B cell (primary cell): ENCODE results near the gene NELL1. TPM values are rescaled to one million over a fixed set of nuclear protein-coding genes. Genes with fewer than 3 reads are reported as not detected.

ENCODE experiments used
- ATAC-seq: fragments of 200-7000 bp; cut with Tn5 transposase; one replicate; pipeline ENCODE4 v1.10.0; 2021; ENCODE audit warnings: low read depth, mild to moderate bottlenecking, moderate number of reproducible peaks, moderate library complexity
- CTCF ChIA-PET: fragments of 350-600 bp; sonication (Branson Sonifier 250); formaldehyde crosslinking; loops from one replicate; lab custom pipeline; 2021; ENCODE audit warnings: antibody characterized with exemption, inconsistent platforms; lab: Charles Lee
- POLR2A ChIA-PET: fragments of 350-600 bp; sonication (Branson Sonifier 250); formaldehyde crosslinking; loops from one replicate; lab custom pipeline; 2021; ENCODE audit warnings: antibody characterized with exemption; lab: Charles Lee
- DNase-seq: peaks from one replicate; pipeline ENCODE4 v3.0.0; 2013
- H2AFZ ChIP-seq: 2 replicates; pipeline ENCODE4 v1.6.1; 2012; ENCODE audit warnings: mild to moderate bottlenecking, low read depth, low read length; ENCODE audit not compliant: insufficient read depth, poor library complexity, severe bottlenecking
- H3K27ac ChIP-seq, 2 donors: 1 replicate in 1 of 2; 2 replicates in 1 of 2; pipeline ENCODE4 v1.5.1; 2012 to 2013; ENCODE audit warnings: low read length in 2 of 2, mild to moderate bottlenecking in 2 of 2, moderate library complexity in 1 of 2
- H3K27me3 ChIP-seq, 4 experiments: fragments of 200-600 bp in 1 of 4; sonication (generic) in 1 of 4; replicated peaks in 1 of 4; 1 replicate in 2 of 4; 2 replicates in 2 of 4; pipeline versions ENCODE4 v1.6.1 to v1.7.0; 2013 to 2016; ENCODE audit warnings: low read length in 3 of 4, mild to moderate bottlenecking in 2 of 4, mixed read lengths in 1 of 4, moderate library complexity in 1 of 4; ENCODE audit not compliant: insufficient read depth in 4 of 4, control insufficient read depth in 3 of 4; ENCODE audit errors: control extremely low read depth in 1 of 4
- H3K36me3 ChIP-seq, 2 experiments: replicated peaks in 1 of 2; 1 replicate in 1 of 2; 2 replicates in 1 of 2; pipeline versions ENCODE4 v1.6.1 to v1.7.1; 2013; ENCODE audit warnings: low read length in 1 of 2; ENCODE audit not compliant: insufficient read depth in 2 of 2, control insufficient read depth in 1 of 2; ENCODE audit errors: control extremely low read depth in 1 of 2, extremely low read depth in 1 of 2
- H3K4me1 ChIP-seq, 2 donors: fragments of 200-600 bp in 1 of 2; sonication (generic) in 1 of 2; 1 replicate in 1 of 2; 2 replicates in 1 of 2; pipeline versions ENCODE4 v1.5.1 to v1.6.1; 2013 to 2017; ENCODE audit warnings: low read length in 2 of 2; ENCODE audit not compliant: control insufficient read depth in 2 of 2, insufficient read depth in 2 of 2
- H3K4me2 ChIP-seq: replicated peaks from 2 replicates; pipeline ENCODE3; 2012; ENCODE audit warnings: mild to moderate bottlenecking, low read depth, low read length; ENCODE audit not compliant: poor library complexity, severe bottlenecking
- H3K4me3 ChIP-seq, 5 experiments: fragments of 200-600 bp in 1 of 5; sonication (generic) in 1 of 5; 1 replicate in 3 of 5; 2 replicates in 2 of 5; pipeline versions ENCODE4 v1.5.1 to v1.7.0; 2011 to 2016; ENCODE audit warnings: low read length in 4 of 5, mild to moderate bottlenecking in 4 of 5, low read depth in 2 of 5, control low read depth in 1 of 5, moderate library complexity in 1 of 5; ENCODE audit not compliant: insufficient read depth in 1 of 5; ENCODE audit errors: control extremely low read depth in 1 of 5, extremely low read depth in 1 of 5
- H3K79me2 ChIP-seq: fragments of 200-600 bp; sonication (generic); one replicate; pipeline ENCODE4 v1.6.0; 2016; ENCODE audit warnings: low read length; ENCODE audit not compliant: control insufficient read depth, insufficient read depth
- H3K9ac ChIP-seq: fragments of 200-600 bp; sonication (generic); 2 replicates; pipeline ENCODE4 v1.6.1; 2017; ENCODE audit warnings: mild to moderate bottlenecking, low read length, moderate library complexity
- H3K9me3 ChIP-seq, 3 donors: one replicate each; pipeline versions ENCODE4 v1.6.1 to v1.7.1; 2013; ENCODE audit warnings: low read length in 2 of 3; ENCODE audit not compliant: control insufficient read depth in 2 of 3, insufficient read depth in 1 of 3; ENCODE audit errors: control extremely low read depth in 1 of 3
- H4K20me1 ChIP-seq: 2 replicates; pipeline ENCODE4 v1.6.0; 2012; ENCODE audit warnings: mild to moderate bottlenecking, low read length; ENCODE audit not compliant: insufficient read depth, control insufficient read depth, poor library complexity, severe bottlenecking
- H3K27ac Mint-ChIP-seq: one replicate; pipeline ENCODE4 v1.8.0; 2021; ENCODE audit warnings: mixed read lengths
- H3K27me3 Mint-ChIP-seq: one replicate; pipeline ENCODE4 v1.8.0; 2021; ENCODE audit warnings: mixed read lengths
- H3K4me1 Mint-ChIP-seq: one replicate; pipeline ENCODE4 v1.8.0; 2021; ENCODE audit warnings: mixed read lengths
- H3K4me3 Mint-ChIP-seq: one replicate; pipeline ENCODE4 v1.8.0; 2021; ENCODE audit warnings: mixed read lengths
- H3K9me3 Mint-ChIP-seq: one replicate; pipeline ENCODE4 v1.8.0; 2022; ENCODE audit warnings: mixed read lengths; ENCODE audit not compliant: insufficient read depth
- EZH2 ChIP-seq: IDR thresholded peaks from 2 replicates; pipeline ENCODE4 v1.6.1; 2012; ENCODE audit warnings: borderline replicate concordance, low read depth, mild to moderate bottlenecking, moderate library complexity, low read length; ENCODE audit not compliant: insufficient read depth, poor library complexity, severe bottlenecking
- WGBS: methylation state at CpG from one replicate; pipeline ENCODE4 v1.1.5; 2013; ENCODE audit warnings: missing lambda C conversion rate; ENCODE audit not compliant: insufficient coverage; 5-methylcytosine and 5-hydroxymethylcytosine counted together
- intact Hi-C: fragments of 100-400 bp; cut with micrococcal nuclease; formaldehyde crosslinking; loops from one replicate; pipeline ENCODE4 v1.10.0; 2022
- polyA plus RNA-seq: library from polyadenylated mRNA; depleted of rRNA; stranded (reverse); fragments of >200 nt; gene quantifications from 2 replicates; pipeline ENCODE4 v1.2.3, GENCODE V29; 2012
- total RNA-seq, 2 donors: library from RNA; stranded (reverse); fragments of 120-200 nt in 1 of 2; gene quantifications; 1 replicate in 1 of 2; 2 replicates in 1 of 2; pipeline versions ENCODE4 v1.2.3 to v1.2.4, GENCODE V29; 2013 to 2022
- TF ChIP-seq, protein P1 (sequence below): fragments of 200-600 bp; IDR thresholded peaks from one replicate; pipeline ENCODE4 v1.8.0; 2022; ENCODE audit warnings: antibody characterized with exemption, mild to moderate bottlenecking

Gene NELL1
- total and polyA plus RNA-seq, 2 donors (not counting 1 experiment from before 2014, with no cell fraction given): not detected

GRCh38 chr11:21421711-21422329 is 752.4 kb downstream of the NELL1 start:
- Mint-ChIP-seq H3K4me1 (no peaks in the 10 kb centered on the region), H3K4me3 (no peak overlapping the region), H3K9me3 (peaks cover 4% of the 10 kb centered on the region), H3K27me3 (no peaks in the 10 kb centered on the region), H3K27ac (no peak overlapping the region)
- Histone ChIP-seq H3K27ac (no peak overlapping the region), H4K20me1 (no peaks in the 10 kb centered on the region), H3K4me1 (no peaks in the 10 kb centered on the region), H2AFZ (no peak overlapping the region), H3K9ac (no peak overlapping the region), H3K4me2 (no peak overlapping the region), H3K27me3 (no peaks in the 10 kb centered on the region), H3K9me3 (no peaks in the 10 kb centered on the region), H3K36me3 (no peaks in the 10 kb centered on the region), H3K79me2 (no peaks in the 10 kb centered on the region), H3K4me3 (no peak overlapping the region)
- TF ChIP-seq EZH2: no peak
- TF ChIP-seq, protein P1, sequence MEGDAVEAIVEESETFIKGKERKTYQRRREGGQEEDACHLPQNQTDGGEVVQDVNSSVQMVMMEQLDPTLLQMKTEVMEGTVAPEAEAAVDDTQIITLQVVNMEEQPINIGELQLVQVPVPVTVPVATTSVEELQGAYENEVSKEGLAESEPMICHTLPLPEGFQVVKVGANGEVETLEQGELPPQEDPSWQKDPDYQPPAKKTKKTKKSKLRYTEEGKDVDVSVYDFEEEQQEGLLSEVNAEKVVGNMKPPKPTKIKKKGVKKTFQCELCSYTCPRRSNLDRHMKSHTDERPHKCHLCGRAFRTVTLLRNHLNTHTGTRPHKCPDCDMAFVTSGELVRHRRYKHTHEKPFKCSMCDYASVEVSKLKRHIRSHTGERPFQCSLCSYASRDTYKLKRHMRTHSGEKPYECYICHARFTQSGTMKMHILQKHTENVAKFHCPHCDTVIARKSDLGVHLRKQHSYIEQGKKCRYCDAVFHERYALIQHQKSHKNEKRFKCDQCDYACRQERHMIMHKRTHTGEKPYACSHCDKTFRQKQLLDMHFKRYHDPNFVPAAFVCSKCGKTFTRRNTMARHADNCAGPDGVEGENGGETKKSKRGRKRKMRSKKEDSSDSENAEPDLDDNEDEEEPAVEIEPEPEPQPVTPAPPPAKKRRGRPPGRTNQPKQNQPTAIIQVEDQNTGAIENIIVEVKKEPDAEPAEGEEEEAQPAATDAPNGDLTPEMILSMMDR: no peak
- no peak for ATAC-seq
- ChIA-PET POLR2A (no interaction called here), CTCF (no interaction called here)
- DNase-seq: no peak
- intact Hi-C loops: no loop called here
- no CpG with 5 or more reads among the region's 5 CpGs for WGBS

DNA sequence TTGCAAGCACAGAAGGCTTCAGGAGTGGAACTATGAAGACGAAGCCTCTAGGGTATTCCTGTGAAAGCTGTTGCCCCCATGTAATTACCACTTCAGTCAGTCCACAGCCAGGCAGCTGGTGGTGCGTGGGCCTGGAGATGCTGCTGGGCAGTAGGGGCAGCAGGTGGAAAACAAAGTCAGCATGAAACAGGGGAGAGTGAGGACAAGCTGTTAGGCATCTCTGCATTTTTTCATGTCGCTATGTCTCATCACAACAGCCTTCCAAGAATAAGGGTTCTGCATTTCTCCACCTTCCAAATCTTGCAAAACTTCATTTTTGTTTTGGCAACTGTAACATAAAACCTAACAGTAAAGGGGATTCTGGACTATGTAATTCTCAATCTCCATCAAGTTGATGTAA is 757.5 kb downstream of the NELL1 start:
- no peak overlapping the region for H3K4me2 ChIP-seq
- H3K27me3 ChIP-seq: no peaks in the 10 kb centered on the region
- H3K4me3 Mint-ChIP-seq: no peak overlapping the region
- POLR2A ChIA-PET: no interaction called here
- no peaks in the 10 kb centered on the region for H3K36me3 ChIP-seq
- H3K79me2 ChIP-seq: no peaks in the 10 kb centered on the region
- no peak overlapping the region for H2AFZ ChIP-seq
- no peak overlapping the region for H3K27ac ChIP-seq
- DNase-seq (no peak), ATAC-seq (no peak)
- CTCF ChIA-PET: no interaction called here
- no peak overlapping the region for H3K4me3 ChIP-seq
- H3K9ac ChIP-seq: no peak overlapping the region
- H3K27ac Mint-ChIP-seq: no peak overlapping the region
- no peaks in the 10 kb centered on the region for H3K4me1 ChIP-seq
- no peaks in the 10 kb centered on the region for H3K4me1 Mint-ChIP-seq
- intact Hi-C loops: no loop called here
- H3K27me3 Mint-ChIP-seq: no peaks in the 10 kb centered on the region
- no peaks in the 10 kb centered on the region for H3K9me3 Mint-ChIP-seq
- H3K9me3 ChIP-seq: no peaks in the 10 kb centered on the region
- 80% methylated on average over 1 of the region's 3 CpGs for WGBS
- no peak for TF ChIP-seq EZH2
- TF ChIP-seq, protein P1: no peak
- no peaks in the 10 kb centered on the region for H4K20me1 ChIP-seq
